D721Med (cell line): ENCODE results near the gene DLGAP1.

Source experiments
- DNase-seq: peaks from one replicate; pipeline ENCODE4 v3.0.0; 2011; ENCODE audit warnings: low spot score; ENCODE audit not compliant: insufficient read length
- FAIRE-seq: peaks from 2 replicates; lab custom pipeline; 2011; peaks lifted over from hg19 to GRCh38; lab: Jason Lieb, UNC
- TF ChIP-seq, protein P1 (sequence below): IDR thresholded peaks from 2 replicates; pipeline ENCODE4 v1.5.1; 2012; ENCODE audit warnings: mild to moderate bottlenecking, control low read depth; ENCODE audit not compliant: insufficient read depth; ENCODE audit errors: missing control alignments

The DLGAP1 gene

GRCh38 chr18:3596637-3597384 is 858.3 kb downstream of the DLGAP1 start:
- FAIRE-seq: no peak
- TF ChIP-seq, protein P1, sequence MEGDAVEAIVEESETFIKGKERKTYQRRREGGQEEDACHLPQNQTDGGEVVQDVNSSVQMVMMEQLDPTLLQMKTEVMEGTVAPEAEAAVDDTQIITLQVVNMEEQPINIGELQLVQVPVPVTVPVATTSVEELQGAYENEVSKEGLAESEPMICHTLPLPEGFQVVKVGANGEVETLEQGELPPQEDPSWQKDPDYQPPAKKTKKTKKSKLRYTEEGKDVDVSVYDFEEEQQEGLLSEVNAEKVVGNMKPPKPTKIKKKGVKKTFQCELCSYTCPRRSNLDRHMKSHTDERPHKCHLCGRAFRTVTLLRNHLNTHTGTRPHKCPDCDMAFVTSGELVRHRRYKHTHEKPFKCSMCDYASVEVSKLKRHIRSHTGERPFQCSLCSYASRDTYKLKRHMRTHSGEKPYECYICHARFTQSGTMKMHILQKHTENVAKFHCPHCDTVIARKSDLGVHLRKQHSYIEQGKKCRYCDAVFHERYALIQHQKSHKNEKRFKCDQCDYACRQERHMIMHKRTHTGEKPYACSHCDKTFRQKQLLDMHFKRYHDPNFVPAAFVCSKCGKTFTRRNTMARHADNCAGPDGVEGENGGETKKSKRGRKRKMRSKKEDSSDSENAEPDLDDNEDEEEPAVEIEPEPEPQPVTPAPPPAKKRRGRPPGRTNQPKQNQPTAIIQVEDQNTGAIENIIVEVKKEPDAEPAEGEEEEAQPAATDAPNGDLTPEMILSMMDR: no peak
- no peak for DNase-seq

DNA sequence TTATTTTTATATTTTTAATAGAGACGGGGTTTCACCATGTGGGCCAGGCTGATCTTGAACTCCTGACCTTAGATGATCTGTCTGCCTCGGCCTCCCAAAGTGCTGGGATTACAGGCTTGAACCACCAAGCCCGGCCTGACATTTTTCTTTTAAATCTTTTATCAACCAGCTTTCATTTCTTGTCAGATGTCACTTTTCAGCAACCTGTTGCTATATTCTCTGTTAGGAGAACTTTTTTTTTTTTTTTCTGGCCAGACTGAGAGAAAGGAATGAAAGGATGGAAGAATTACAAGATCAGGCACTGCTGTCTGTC is 858.8 kb downstream of the DLGAP1 start:
- TF ChIP-seq, protein P1: no peak
- FAIRE-seq (no peak), DNase-seq (no peak)

DNA sequence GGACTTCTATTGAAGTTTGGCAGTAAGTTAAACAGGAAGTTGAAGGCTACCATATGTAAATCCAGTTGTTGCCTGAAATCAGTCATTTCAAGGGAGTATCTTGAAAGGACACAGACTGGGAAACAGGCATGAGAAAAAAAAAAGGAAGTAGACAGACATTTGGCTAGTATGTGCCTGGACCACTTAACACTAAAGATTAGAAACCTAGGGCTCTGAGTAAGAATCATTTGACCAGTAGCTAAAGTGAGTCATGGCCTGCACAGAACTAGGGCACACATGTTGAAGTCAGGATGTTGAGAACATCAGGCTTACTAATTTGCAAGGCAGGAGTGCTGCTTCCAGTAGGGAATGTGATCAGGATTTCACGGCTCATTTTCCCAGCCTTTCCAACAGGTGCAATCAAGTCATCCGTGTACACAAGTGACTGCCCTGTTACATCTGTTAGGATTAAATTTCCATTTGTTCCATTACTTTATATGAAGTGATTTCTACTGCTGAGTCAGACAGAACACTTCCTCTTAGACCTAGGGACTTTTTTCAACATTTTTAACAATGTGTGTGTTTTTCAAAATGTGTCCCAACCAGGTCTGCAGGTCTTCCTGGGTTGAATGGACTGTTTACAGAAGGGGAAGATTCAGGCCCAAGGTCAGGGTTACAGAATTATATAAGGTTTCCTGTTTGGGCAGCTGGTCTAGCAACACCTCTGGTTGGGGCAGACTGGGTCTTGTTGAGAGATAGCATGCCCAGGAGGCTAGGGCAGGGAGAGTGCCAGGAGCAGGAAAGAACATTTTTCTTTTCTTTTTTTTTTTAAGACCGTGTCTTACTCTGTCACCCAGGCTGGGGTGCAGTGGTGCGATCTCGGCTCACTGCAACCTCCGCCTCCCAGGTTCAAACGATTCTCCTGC is 859.5 kb downstream of the DLGAP1 start:
- FAIRE-seq (no peak), DNase-seq (no peak)
- TF ChIP-seq, protein P1: no peak

GRCh38 chr18:3594760-3595368 is 860.2 kb downstream of the DLGAP1 start:
- FAIRE-seq (no peak), DNase-seq (no peak)
- TF ChIP-seq, protein P1: no peak

DNA sequence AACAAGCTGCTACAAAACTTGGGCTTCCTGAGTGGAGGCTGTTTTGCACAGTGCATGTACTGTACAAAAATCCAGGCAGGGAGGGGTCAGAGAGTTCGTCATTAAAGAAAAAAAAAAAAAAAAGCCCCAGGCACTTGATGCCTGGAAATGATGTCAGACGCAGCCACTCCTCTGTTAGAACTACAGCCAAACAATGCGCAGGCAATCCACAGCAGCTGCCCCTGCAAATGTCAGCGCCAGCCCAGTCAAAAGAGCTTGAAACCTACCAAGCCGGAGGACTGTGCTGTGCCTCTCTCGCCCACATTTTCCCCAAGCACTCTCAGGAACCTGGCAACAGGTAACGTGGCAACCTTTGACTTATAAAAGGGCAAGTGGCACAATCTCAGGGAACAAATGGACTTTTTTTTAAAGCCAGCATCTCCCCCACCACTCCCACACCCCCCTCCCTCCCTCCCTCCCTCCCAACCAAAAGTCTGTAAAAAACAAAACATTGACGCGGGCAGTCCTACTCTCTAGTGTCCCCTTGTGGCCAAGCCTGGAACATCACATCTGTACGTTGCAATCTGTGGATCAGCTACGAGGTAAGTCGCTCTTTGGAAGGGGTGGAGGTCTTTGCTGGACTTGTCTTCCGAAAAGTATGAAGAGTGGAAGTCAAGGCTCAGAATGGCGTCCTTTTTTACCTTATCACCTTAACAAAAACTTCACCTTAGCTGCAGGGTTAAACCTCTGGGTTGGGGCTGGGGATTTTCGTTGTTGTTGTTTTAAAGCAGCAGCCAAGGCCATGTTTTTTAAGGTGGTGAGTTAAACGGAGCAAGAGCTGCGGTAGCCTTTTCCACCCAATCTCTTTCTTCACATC is 861.0 kb downstream of the DLGAP1 start:
- FAIRE-seq: no peak
- TF ChIP-seq, protein P1: peak; percentile 86
- DNase-seq: peak; percentile 80

- TF ChIP-seq, protein P1: no peak
- FAIRE-seq: no peak
- no peak for DNase-seq
Measured at GRCh38 chr18:3593381-3593903, 861.7 kb downstream of the DLGAP1 start.
